ENCODE results near the gene FAM131C.

The FAM131C gene

GRCh38 chr1:16051039-16051438 lies 22.4 kb downstream of the FAM131C start:
- TF ChIP-seq POLR2AphosphoS5 (IDR thresholded peaks at IDR 0.05; ENCODE audit: low read depth, low read length) (no peak), REST (IDR thresholded peaks at IDR 0.05; ENCODE audit: insufficient read depth in 1 of 2, low read depth in 2 of 2, low read length in 2 of 2) (no peak), FOXP2 (optimal IDR thresholded peaks at IDR 0.05; ENCODE audit: borderline replicate concordance, extremely low read depth, extremely low read length, insufficient read depth) (no peak), TAF1 (IDR thresholded peaks at IDR 0.05; ENCODE audit: borderline replicate concordance, insufficient read depth, low read length) (no peak), SIN3A (IDR thresholded peaks at IDR 0.05; ENCODE audit: borderline replicate concordance, insufficient read depth, low read length) (no peak)

- no peak for TF ChIP-seq TAF1 (IDR thresholded peaks at IDR 0.05; ENCODE audit: borderline replicate concordance, insufficient read depth, low read length)
- TF ChIP-seq POLR2AphosphoS5 (IDR thresholded peaks at IDR 0.05; ENCODE audit: low read depth, low read length): no peak
- no peak for TF ChIP-seq FOXP2 (optimal IDR thresholded peaks at IDR 0.05; ENCODE audit: borderline replicate concordance, extremely low read depth, extremely low read length, insufficient read depth)
- no peak for TF ChIP-seq SIN3A (IDR thresholded peaks at IDR 0.05; ENCODE audit: borderline replicate concordance, insufficient read depth, low read length)
- TF ChIP-seq REST (IDR thresholded peaks at IDR 0.05; ENCODE audit: insufficient read depth in 1 of 2, low read depth in 2 of 2, low read length in 2 of 2): no peak
These were observed 23.1 kb downstream of the FAM131C start for GRCh38 chr1:16050328-16050727.

DNA sequence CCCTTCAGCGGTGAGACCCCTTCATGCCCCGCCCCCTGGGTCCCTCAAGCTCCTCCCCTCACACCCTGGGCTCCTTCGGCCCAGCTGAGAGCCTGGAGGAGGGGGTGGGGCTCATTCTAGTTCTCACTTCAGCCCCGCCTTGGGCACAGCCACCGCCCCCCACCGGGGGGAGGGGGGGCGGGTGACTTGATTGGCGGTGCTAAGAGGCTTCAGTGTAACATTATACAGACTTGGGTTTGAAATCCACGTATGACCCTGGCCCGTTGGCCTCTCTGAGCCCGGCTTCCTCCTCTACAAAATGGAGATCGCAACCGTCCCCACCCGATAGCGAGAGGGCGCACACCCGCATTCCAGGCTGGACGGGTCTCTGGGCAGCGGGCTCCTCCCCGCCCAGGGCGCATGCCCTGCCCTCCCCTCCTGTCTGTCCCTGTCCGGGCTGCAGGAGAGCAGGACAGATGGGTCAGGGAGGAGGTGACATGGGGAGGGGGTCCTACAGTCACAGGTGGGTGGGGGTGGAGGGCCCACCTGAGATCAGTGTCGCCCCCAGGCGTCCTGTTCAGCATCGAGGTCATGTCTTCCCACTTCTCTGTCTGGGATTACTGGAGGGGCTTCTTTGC lies 24.8 kb downstream of the FAM131C start:
- TF ChIP-seq POLR2AphosphoS5 (IDR thresholded peaks at IDR 0.05; ENCODE audit: low read depth, low read length) (no peak), REST (IDR thresholded peaks at IDR 0.05; ENCODE audit: insufficient read depth in 1 of 2, low read depth in 2 of 2, low read length in 2 of 2) (no peak), FOXP2 (optimal IDR thresholded peaks at IDR 0.05; ENCODE audit: borderline replicate concordance, extremely low read depth, extremely low read length, insufficient read depth) (no peak), SIN3A (IDR thresholded peaks at IDR 0.05; ENCODE audit: borderline replicate concordance, insufficient read depth, low read length) (no peak), TAF1 (IDR thresholded peaks at IDR 0.05; ENCODE audit: borderline replicate concordance, insufficient read depth, low read length) (no peak)

- TF ChIP-seq POLR2AphosphoS5 (IDR thresholded peaks at IDR 0.05; ENCODE audit: low read depth, low read length) (no peak), FOXP2 (optimal IDR thresholded peaks at IDR 0.05; ENCODE audit: borderline replicate concordance, extremely low read depth, extremely low read length, insufficient read depth) (no peak), REST (IDR thresholded peaks at IDR 0.05; ENCODE audit: insufficient read depth in 1 of 2, low read depth in 2 of 2, low read length in 2 of 2) (no peak), TAF1 (IDR thresholded peaks at IDR 0.05; ENCODE audit: borderline replicate concordance, insufficient read depth, low read length) (no peak), SIN3A (IDR thresholded peaks at IDR 0.05; ENCODE audit: borderline replicate concordance, insufficient read depth, low read length) (no peak)
These were observed 25.5 kb downstream of the FAM131C start for GRCh38 chr1:16047791-16048475.
